UCSD-AML1 (cell line): ENCODE data around the gene SNIP1.
"Not testable (repeated sequence)": the region's sequence is repeated elsewhere in the genome, so short reads cannot be mapped to it uniquely, and the experiment has no call there.

Experiments used
- DNase-seq: peaks from one replicate; lab custom pipeline; 2025; ENCODE audit not compliant: unreplicated experiment; lab: John Stamatoyannopoulos, UW

The SNIP1 gene

DNA sequence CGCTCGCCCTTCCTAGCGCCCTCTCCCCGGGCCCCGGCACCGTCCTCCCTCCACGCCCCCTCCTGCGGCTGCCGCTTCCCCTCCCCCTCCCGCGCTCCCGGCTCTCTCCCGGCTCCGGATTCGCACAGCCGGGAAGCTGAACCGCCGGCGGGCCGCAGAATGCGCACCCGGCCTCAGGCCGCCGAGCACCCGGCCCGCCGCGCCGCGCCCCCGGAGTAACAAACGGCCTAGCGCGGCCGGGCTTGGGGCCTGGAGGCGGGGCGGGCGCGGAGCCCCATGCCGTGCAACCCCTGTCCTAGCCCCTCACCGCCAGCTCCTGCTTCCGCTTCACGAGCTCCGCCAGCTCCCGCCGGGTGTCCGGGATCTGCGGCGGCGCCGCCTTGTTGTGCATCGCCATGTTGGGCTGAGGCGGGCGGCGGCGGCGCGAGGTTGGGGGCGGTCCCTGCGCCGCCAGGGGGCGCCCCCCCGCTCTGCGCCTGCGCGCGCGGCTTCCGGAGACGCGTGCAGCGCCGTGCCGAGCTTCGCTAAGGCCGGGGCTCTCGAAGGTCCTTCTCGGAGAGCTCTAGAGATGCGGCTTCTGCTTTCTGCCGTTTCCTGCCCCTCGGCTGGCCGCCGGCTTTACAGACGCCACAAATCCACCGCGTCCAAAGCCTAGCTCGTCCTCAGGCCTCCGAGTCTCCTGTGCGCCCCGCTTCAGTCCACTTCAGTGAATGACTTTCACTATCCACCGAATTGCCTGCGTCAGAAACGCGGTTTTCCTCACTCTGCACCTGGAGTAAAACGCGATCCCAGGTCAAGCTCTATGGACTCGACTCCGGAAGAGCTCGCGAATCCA is 39.5 kb downstream of the SNIP1 start, which contains the start of gene MEAF6:
TSS of gene MEAF6 (minus strand) at position 417 of the 835 bp plus-strand sequence. CDS start at position 397, 20 bp downstream.
- peak; percentile 91 for DNase-seq

DNA sequence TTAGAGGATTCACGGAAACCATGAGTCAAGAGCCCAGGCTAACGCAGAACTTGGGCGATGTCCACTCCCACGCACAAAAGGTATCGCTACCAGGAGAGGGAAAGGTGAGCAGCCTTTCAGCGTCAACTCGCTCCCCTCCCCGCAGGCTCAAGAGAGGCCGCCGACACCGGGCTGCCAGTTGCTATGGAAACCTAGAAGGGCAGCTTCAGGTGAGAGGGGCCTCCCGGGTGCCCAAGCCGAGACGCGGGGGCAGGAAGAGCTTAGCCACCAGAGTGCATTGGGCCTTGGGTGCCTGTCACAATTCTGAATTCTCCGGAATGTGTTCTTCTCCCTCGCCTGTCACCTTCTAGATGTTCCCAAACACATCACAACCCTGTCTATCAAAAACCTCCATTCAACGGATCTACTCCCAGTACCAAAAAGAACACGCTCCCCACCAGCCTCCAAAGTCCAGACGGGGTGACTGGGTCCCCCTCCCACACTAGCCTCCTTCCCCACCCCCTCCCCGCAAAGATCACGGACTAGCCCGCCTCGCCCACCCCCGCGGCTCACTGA is 40.2 kb downstream of the SNIP1 start:
- DNase-seq: peak; percentile 38

DNA sequence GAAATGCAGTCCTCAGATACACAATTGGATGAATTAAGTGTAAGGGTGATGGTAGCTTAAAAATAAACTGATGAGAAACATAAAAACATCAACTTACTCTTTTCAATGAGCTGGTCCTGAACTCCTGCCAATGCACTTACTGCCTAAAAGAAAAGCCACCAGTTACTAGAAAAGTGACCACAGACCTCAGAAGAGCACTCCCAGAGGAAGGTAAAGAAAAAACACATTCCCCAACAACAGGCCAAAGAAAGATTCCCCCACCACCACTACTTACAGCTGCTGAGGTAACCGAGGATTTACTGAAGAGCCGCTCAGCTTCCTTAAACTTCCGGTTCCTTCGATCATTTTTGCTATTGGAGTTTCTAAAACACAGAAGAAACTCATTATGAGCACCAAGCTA is 44.9 kb downstream of the SNIP1 start:
- DNase-seq: no peak

DNA sequence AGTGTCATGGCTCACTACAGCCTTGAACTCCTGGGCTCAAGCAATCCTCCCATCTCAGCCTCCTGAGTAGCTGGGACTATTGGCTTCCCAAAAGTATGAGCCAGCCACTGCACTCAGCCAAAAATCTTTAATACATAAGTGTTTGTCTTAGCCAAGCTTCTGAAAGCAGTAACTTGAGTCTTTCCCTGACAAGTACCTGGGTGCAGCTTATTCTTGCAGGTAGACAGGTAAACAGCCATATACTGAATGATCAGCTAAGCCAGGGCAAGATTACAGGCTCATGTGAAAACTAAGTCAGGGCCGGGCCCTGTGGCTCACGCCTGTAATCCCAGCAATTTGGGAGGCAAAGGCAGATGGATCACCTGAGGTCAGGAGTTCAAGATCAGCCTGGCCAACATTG is 47.4 kb downstream of the SNIP1 start:
- no peak for DNase-seq

DNA sequence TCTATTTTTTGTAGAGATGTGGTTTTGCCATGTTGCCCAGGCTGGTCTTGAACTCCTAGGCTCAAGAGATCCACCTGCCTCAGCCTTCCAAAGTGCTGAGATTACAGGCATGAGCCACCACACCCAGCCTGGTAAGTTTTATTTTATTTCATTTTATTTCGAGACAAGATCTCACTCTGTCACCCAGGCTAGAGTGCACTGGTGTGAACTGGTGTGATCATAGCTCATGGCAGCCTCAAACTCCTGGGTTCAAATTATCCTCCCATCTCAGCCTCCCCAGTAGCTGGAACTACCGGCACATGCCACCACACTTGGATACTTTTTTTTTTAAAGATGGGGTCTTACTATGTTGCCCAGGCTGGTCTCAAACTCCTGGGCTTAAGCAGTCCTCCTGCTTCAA is 51.3 kb downstream of the SNIP1 start:
- DNase-seq: not testable (repeated sequence)

DNA sequence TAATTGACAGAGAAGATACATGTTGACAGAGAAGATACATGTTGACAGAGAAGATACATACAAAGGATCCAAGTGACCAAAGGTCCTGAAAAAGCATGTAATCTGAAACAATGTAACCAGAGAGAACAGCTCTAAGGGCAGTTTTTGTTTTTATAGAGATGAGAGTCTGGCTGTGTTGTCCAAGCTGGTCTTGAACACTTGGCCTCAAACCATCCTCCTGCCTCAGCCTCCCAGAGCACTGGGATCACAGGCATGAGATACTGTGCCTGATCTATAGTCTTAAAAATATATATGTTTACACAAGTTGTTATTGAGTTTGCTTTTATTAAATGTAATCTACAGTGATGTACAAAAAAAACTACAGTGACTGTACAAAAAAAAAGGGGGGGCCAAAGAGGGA is 52.0 kb downstream of the SNIP1 start:
- no peak for DNase-seq

DNA sequence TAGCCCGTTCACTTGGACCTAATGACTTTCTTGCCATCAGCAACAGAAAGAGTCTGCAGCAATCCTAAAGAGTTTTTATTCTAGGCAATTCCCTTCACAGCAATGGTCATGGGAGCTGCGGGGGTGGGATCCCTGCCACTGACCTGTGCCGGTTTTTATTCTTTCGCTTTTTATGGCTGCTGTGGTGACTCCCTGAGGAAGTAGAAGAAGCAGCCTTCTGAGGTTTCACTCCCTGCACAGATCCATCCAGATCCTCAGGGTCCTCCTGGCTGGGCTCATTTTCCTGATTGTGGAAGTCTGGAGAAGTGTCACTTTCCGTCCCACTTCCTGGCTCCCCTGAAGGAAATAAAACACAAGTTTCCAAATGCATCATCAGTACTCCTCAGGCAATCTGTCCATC is 52.4 kb downstream of the SNIP1 start:
- no peak for DNase-seq

DNA sequence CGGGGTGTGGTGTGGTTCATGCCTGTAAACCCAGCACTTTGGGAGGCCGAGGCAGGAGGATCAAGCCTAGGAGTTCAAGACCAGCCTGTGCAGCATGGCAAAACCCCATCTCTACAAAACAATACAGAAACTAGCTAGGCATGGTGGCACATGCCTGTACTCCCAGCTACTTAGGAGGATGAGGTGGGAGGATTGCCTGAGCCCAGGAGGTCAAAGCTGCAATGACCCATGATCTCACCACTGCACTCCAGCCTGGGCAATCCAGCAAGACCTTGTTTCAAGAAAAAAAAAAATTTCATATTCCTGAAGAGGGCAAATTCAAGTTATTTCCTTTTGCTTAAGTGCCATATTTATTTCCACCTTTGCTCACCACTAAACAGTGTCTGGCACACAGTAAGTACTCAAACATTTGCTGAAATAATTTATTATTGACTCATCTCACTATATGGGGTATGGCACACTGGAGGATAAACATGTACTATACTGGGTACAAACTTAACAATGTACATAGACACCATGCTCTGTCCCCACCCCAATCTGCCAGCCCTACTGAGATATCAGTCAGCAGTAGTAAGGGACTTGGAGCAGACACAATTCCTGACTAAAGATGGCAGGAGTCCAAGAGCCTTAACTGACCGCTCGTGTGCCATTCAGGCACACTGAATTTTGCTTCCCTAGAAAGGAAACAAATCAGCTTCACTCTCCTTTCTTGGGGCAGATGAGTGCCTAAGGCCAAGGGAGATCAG is 55.0 kb downstream of the SNIP1 start:
- DNase-seq: no peak

DNA sequence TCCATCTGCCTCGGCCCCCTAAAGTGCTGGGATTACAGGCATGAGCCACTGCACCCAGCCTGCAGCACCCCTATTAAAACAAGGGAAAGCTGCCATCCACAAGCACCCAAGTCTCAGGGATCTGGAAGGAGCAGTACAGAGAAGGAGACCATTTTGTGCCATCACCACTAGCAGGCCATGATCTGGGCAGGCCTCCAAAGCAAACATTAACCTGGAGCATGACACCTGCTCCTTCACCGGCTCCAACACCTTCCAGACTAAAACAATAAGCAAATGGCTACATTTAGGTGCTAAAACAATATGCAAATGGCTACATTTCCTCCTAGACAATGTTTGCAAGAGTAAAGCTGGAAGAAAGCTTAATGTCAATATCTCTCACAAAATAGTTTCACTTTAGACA is 56.3 kb downstream of the SNIP1 start:
- no peak for DNase-seq

DNA sequence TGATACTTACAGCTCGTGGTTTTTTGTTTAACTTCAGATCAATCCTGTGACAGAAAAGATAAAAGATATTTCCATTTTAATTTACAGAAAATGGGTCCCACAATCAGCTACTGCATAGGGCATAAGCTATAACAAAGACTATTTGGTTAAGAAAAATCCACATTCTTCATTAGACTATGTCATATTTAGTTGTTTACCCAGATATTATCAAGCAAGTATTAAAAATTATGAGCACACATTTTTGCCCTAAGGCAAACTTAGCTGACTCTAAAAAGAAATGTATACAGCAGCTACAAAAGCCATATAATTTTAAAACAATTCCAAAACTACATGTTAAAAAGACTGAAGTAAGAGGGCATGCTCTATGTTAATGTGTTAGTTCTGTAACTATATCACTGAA is 58.2 kb downstream of the SNIP1 start:
- no peak for DNase-seq

DNA sequence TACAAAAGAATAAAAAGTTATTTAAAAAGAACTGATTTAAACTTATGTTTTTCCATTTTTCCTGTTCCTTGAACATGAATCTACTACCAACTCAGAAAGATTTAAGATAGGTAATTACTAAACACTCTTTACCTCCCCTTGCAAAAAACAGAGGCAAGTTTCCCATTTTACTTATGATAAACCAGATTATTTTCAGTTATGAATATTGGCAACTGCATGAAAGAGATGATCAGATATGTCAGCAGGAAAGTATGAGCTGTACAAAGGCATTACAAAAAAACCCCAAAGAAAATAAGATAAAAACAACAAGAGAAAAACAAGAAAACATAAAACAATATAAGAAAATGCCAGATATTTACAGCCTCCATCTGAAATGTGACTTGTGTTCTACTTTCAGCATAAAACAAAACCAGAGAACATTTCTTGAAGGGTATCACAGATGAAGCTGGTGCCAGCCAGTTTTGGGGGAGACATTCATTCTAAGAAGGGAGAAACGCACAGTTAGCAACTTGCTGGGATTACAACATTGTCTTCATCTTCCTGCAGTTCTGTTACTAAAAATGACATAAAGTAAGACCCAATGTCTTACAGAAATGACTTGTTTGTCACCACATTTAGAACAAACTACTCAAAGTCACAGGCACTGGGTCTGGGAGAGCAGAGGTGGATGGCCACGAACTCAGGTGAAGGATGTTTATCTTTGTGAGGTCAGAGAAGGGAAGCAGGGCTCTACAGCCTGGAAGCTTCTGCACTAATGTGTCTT is 60.6 kb downstream of the SNIP1 start:
- DNase-seq: no peak

DNA sequence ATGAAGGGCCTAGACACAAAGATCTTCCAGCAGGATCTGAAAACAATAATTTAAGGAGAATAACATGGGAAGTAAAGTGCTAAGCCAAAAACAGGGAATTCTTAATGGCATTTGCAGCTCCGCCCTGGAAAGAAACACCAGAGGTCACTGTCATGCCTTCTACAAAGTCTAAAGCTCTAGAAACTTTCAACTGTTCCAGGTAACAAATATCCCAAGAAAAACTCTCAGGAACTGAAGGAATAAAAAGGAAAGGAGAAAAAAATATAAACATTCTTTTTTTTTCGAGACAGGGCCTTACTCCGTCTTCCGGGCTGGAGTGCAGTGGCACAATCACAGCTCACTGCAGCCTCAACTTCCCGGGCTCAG is 66.5 kb downstream of the SNIP1 start:
- no peak for DNase-seq

DNA sequence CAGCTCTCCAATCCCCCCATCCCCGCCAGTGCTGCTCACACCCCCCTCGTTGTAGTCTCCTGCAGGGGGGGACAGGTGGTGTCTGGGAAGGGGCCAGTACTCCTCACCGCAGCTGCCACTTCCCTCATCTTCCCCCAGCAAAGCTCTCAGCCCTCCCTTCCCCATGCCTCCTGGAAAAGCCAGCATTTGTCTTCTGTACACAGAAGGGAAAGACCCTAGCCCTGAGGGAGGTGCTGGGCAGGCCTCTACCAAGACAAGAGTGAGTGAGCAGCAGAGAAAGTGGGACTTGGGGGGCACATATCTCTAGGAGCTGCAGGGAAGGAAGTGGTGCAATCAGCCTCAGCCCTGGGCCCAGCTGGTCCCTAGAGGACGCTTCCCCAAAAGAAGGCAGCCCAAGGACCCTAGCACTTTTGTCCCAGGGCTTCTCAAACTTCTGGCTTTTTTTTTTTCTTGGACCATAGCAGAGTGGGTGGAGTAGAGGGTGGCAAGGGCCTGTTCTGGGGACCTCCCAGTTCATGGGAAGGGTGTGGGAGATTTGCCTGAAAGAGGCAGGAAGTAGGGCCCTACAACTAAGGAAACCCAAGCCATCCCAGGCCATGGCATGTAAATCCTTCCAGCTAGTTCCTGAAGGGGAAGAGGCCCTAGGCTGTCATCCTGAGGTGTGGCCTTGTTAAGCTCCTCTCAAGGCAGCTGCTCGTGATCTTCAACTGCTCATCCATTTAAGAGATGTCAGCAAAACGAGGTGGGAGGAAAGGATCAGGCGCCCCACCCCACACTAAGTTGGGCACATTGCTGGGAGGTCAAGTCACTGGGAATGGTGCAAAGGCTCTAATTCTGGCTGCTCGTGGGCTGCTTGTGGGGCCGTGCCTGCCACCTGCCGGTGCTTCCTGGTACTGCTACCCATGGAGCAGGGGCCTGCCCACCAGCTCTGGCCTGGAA is 67.1 kb downstream of the SNIP1 start:
- DNase-seq: peak; percentile 78

DNA sequence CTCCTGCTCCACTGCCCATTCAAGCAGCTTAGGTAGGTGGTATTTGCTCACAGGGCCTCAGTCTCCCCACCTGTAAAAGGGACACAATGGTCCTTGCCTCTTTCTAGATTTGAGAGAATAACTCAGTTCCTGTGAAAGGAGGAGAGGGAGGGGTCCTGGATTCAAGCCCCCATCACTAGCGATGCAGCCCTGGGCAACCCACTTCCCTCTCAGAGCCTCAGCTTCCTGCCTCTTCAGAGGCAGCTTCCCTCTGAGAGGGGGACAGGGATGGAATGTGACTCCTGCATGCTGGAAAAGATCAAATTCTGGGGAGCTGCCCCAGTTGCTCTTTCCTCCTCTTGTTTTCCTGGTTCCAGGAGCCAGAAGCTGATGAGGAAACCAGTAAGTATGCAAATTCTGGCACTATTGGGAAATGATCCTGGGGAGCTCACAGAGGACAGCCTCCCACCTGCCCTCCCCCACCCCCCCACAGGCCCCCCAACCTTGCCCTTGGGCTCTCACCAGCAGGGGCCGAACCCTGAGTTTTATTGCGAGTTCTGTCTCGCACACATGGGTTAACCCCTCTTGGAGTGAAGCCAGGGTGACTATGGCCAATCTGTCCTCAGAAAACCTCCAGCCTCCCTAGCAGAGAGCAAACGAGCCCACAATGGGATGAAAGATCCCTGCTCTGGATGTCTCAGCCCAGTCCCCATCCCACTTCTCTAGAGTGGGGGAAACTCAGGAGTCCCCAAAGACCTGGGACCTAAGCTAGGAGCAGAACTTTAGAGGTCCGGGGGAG is 68.0 kb downstream of the SNIP1 start:
- DNase-seq: no peak
